ENCODE results near the gene TMEM132C. TPM values are rescaled to one million over a fixed set of nuclear protein-coding genes. Genes with fewer than 3 reads are reported as not detected.

TMEM132C gene
- total and polyA plus RNA-seq, 9 donors, result 1.6 to 38.4 (median 9.4) TPM

DNA sequence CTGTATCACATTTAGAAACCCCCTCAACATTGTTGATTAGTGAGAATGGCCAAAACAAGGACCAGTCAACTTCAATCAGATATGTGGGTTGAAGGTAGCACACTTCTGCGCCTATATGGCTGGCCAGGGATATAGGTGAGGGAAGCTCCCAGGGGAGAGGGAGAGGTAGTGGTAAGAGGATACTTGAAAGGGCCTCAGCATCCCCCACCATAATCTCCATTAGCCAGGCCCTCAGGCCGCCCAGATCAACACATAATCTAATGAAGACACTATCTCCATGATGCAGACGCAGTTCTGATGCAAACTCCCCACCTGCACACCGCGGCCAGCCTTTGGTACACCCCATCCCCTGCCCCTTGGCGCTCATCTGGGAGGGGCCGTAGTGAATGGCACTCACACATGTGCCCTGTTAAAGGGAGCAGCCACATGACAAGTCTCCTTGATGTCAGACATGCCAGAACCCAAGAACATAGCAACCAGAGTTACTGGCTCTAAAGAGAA is 158.0 kb downstream of the TMEM132C start:
- Histone ChIP-seq H3K36me3 (no peaks in the 10 kb centered on the region), H3K27ac (no peak overlapping the region), H3K4me3 (no peak overlapping the region), H3K4me1 (ENCODE audit: insufficient read depth) (no peaks in the 10 kb centered on the region), H3K27me3 (no peaks in the 10 kb centered on the region), H3K9me3 (no peaks in the 10 kb centered on the region)
- no peak for DNase-seq
- intact Hi-C loops (cut with DNase I), result no loop called here
- 79 to 81% (median 80%) methylated on average over 7 of the region's 7 CpGs for WGBS, 3 donors
- no peak for TF ChIP-seq POLR2A (IDR thresholded peaks at IDR 0.05)
- TF ChIP-seq EP300 (IDR thresholded peaks at IDR 0.05), result no peak
- TF ChIP-seq, protein P1, sequence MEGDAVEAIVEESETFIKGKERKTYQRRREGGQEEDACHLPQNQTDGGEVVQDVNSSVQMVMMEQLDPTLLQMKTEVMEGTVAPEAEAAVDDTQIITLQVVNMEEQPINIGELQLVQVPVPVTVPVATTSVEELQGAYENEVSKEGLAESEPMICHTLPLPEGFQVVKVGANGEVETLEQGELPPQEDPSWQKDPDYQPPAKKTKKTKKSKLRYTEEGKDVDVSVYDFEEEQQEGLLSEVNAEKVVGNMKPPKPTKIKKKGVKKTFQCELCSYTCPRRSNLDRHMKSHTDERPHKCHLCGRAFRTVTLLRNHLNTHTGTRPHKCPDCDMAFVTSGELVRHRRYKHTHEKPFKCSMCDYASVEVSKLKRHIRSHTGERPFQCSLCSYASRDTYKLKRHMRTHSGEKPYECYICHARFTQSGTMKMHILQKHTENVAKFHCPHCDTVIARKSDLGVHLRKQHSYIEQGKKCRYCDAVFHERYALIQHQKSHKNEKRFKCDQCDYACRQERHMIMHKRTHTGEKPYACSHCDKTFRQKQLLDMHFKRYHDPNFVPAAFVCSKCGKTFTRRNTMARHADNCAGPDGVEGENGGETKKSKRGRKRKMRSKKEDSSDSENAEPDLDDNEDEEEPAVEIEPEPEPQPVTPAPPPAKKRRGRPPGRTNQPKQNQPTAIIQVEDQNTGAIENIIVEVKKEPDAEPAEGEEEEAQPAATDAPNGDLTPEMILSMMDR (IDR thresholded peaks at IDR 0.05), result no peak

DNA sequence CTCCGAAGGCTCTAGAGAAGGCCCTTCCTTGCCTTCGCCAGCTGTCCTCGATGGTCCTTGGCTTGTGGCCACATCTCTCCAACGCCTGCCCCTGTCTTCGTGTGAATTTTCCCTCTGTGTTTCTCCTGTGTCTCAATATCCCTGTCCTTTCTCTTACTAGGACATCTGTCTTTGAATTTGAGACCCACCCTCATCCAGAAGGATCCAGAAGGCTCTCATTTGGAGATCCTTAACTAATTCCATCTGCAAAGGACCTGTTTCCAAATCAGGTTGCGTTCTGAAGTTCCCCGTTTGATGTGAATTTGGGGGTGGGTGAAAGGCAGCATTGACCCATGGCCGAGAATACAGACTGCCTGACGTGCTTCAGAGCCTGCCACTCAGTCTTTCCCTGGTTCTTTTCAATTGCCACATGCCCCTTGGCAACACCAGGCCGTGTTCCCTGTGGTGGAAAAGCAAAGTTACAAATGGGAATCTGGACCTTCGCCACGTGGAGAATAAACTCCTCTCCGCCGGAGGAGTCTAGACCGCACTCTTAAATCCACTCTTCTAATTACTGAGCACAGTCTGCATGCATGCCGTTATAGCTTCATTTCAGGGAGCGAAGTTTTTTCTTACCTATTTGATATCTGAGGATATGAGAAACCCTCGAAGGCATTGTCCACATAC is 158.8 kb downstream of the TMEM132C start:
- Histone ChIP-seq H3K36me3 (no peaks in the 10 kb centered on the region), H3K27me3 (no peaks in the 10 kb centered on the region), H3K9me3 (no peaks in the 10 kb centered on the region), H3K4me3 (no peak overlapping the region), H3K4me1 (ENCODE audit: insufficient read depth) (no peaks in the 10 kb centered on the region), H3K27ac (no peak overlapping the region)
- WGBS, 3 donors, result 61 to 77% (median 70%) methylated on average over 18 of the region's 18 CpGs
- no peak for TF ChIP-seq POLR2A (IDR thresholded peaks at IDR 0.05)
- TF ChIP-seq EP300 (IDR thresholded peaks at IDR 0.05), result no peak
- TF ChIP-seq, protein P1 (IDR thresholded peaks at IDR 0.05), result no peak
- DNase-seq, result no peak
- intact Hi-C loops (cut with DNase I), result no loop called here

DNA sequence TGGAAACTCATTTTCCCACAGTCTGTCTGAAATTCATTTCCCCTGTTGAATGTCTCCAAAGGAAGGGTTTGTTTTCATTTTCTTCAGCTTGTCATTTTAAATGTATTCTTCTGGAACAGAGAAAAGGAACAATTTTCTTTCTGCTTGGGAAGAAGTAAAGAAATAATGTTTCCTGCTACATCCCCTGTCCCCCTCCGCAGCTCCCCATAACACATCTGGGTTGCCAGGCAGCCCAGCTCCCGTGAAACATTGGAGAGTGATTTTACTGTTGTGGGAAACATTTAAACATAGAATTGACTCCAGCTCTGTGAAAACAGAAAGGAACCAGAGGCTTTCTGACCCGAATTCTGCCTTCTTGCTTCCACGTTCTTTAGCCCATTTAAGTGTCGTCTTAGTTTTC is 159.5 kb downstream of the TMEM132C start:
- DNase-seq, result no peak
- WGBS, 3 donors, result 13 to 16% (median 14%) methylated on average over 5 of the region's 5 CpGs
- TF ChIP-seq EP300 (IDR thresholded peaks at IDR 0.05) (no peak), POLR2A (IDR thresholded peaks at IDR 0.05) (no peak)
- TF ChIP-seq, protein P1 (IDR thresholded peaks at IDR 0.05), result no peak
- no peaks in the 10 kb centered on the region for H3K27me3 ChIP-seq
- intact Hi-C loops (cut with DNase I), result no loop called here
- no peaks in the 10 kb centered on the region for H3K36me3 ChIP-seq
- H3K4me1 ChIP-seq (ENCODE audit: insufficient read depth), result no peaks in the 10 kb centered on the region
- no peaks in the 10 kb centered on the region for H3K9me3 ChIP-seq
- H3K27ac ChIP-seq, result no peak overlapping the region
- H3K4me3 ChIP-seq, result no peak overlapping the region

DNA sequence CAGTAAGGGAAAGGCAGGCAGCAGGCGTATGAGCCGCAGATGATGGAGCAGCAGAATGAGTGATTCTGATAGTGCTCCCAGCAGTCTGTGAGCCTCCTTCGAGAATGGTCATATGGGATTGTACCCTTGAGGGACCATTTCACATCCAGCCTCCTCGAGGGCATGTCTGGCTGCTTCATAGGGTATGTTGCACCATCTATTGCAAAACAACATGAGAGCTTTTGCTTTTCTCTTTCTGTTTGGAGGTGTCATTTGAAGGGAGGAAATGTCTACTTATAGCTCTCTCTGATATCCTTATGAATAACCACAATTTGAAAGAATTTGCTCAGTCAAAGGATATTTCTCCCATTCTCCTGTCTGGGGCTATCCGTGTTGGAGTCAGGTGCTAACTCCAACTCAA is 172.8 kb downstream of the TMEM132C start:
- Histone ChIP-seq H3K27ac (no peak overlapping the region), H3K27me3 (no peaks in the 10 kb centered on the region), H3K4me1 (ENCODE audit: insufficient read depth) (no peaks in the 10 kb centered on the region), H3K9me3 (no peaks in the 10 kb centered on the region), H3K36me3 (no peaks in the 10 kb centered on the region), H3K4me3 (no peak overlapping the region)
- intact Hi-C loops (cut with DNase I), result no loop called here
- no peak for DNase-seq
- WGBS, 3 donors, result 72 to 84% (median 78%) methylated on average over 5 of the region's 5 CpGs
- TF ChIP-seq EP300 (IDR thresholded peaks at IDR 0.05) (no peak), POLR2A (IDR thresholded peaks at IDR 0.05) (no peak)
- TF ChIP-seq, protein P1 (IDR thresholded peaks at IDR 0.05), result no peak
